HG02763 (cell line): ENCODE measurements around the gene TCP11.
"Not testable (repeated sequence)": the region's sequence is repeated elsewhere in the genome, so short reads cannot be mapped to it uniquely, and the experiment has no call there.

Experiments
- ATAC-seq: cut with Tn5 transposase; IDR thresholded peaks from one replicate; pipeline ENCODE4 v1.9.1; 2021; ENCODE audit warnings: mild to moderate bottlenecking, moderate library complexity; ENCODE audit not compliant: unreplicated experiment

Gene TCP11

GRCh38 chr6:35148167-35148741 lies 7.1 kb upstream of the TCP11 start:
- no peak for ATAC-seq

GRCh38 chr6:35147486-35147885 lies 6.3 kb upstream of the TCP11 start:
- no peak for ATAC-seq

GRCh38 chr6:35147026-35147425 lies 5.9 kb upstream of the TCP11 start:
- no peak for ATAC-seq

GRCh38 chr6:35146453-35146852 lies 5.3 kb upstream of the TCP11 start:
- ATAC-seq = no peak

GRCh38 chr6:35145757-35146156 lies 4.6 kb upstream of the TCP11 start:
- ATAC-seq = no peak

GRCh38 chr6:35142588-35143569 lies 1.7 kb upstream of the TCP11 start:
- ATAC-seq = no peak

- no peak for ATAC-seq
Measured at GRCh38 chr6:35140639-35141006, 516 bp downstream of the TCP11 start.

- no peak for ATAC-seq
Measured at GRCh38 chr6:35139924-35140638, 1.1 kb downstream of the TCP11 start.

GRCh38 chr6:35139470-35139869 lies 1.7 kb downstream of the TCP11 start:
- ATAC-seq = no peak

GRCh38 chr6:35138191-35138590 lies 2.9 kb downstream of the TCP11 start:
- not testable (repeated sequence) for ATAC-seq

- ATAC-seq = no peak
Measured at GRCh38 chr6:35136185-35136584, 5.0 kb downstream of the TCP11 start.

GRCh38 chr6:35128496-35128895 lies 12.6 kb downstream of the TCP11 start:
- no peak for ATAC-seq

- no peak for ATAC-seq
Measured at GRCh38 chr6:35128042-35128441, 13.1 kb downstream of the TCP11 start.

GRCh38 chr6:35124356-35124755 lies 16.8 kb downstream of the TCP11 start:
- ATAC-seq = no peak

- ATAC-seq = no peak
Measured at GRCh38 chr6:35120746-35121145, 20.4 kb downstream of the TCP11 start.

- ATAC-seq = no peak
Measured at GRCh38 chr6:35108309-35108885, 32.7 kb downstream of the TCP11 start.

- not testable (repeated sequence) for ATAC-seq
Measured at GRCh38 chr6:35107761-35108160, 33.4 kb downstream of the TCP11 start.

GRCh38 chr6:35107208-35107607 lies 33.9 kb downstream of the TCP11 start:
- not testable (repeated sequence) for ATAC-seq

GRCh38 chr6:35106061-35106460 lies 35.1 kb downstream of the TCP11 start:
- not testable (repeated sequence) for ATAC-seq

- ATAC-seq = no peak
Measured at GRCh38 chr6:35105078-35105477, 36.1 kb downstream of the TCP11 start.

- no peak for ATAC-seq
Measured at GRCh38 chr6:35099116-35099515, 42.0 kb downstream of the TCP11 start.
